Fibroblast of skin of right biceps (primary cell): ENCODE results near the gene CGNL1.

Source experiments
- DNase-seq: peaks from one replicate; pipeline ENCODE4 v3.0.0-alpha.2; 2013

Gene CGNL1

GRCh38 chr15:57554063-57554811 lies 177.9 kb downstream of the CGNL1 start:
- no peak for DNase-seq

DNA sequence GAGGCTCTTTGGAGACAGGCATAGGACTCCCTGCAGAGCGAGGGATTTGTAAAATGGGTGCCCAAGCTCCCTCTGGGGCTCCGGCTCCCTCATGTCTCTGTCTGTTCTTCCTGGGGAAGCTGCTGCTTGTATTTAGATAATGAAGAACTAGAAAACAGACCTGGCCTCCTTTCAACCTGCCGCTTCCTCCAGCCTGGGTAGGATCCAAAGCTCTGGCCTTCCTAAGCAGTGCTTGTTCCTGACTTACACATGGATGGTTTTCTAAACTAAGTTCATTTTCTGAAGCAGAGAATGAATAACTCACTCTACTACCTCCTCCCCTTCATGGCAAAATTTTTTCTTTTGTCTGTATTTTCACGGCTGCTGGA lies 178.5 kb downstream of the CGNL1 start:
- no peak for DNase-seq

GRCh38 chr15:57555270-57555669 lies 179.0 kb downstream of the CGNL1 start:
- DNase-seq, result no peak

GRCh38 chr15:57556040-57556439 lies 179.7 kb downstream of the CGNL1 start:
- DNase-seq, result no peak

DNA sequence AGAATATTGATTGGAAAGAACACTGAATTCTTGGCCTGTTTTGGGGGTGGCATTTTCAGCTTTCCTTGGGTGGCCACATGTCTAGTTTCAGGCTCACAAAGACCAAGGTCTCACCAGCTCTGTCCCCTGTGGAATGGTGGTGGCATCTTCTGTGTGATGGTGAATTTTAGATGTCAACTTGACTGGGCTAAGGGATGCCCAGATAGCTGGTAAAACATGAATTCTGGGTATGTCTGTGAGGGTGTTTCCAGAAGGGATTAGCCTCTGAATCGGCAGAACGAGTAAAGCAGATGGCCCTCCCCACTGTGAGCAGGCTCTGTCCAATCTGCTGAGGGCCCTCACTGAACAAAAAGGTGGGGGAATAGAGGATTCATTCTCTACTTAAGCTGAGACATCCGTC lies 181.0 kb downstream of the CGNL1 start:
- DNase-seq, result no peak

DNA sequence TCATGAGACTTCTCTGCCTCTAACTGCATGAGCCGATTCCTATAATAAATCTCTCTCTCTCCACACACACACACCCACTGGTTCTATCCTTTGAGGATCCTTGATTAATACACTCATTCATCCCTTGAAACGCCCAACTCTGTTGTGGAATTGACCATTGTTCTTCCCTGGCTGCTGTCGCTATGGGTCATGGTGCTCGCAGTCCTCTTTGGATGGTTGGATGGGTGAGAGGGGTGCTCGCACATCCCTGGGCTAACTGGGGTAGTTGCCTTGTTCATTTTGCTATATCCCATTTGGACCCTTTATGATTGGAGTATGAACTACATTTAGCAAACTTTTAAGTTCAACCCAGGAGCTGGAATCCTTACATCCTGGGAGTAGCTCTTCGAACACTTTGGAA lies 181.5 kb downstream of the CGNL1 start:
- no peak for DNase-seq

- DNase-seq, result peak; percentile 41
Observed at GRCh38 chr15:57559875-57560274, 183.6 kb downstream of the CGNL1 start.

DNA sequence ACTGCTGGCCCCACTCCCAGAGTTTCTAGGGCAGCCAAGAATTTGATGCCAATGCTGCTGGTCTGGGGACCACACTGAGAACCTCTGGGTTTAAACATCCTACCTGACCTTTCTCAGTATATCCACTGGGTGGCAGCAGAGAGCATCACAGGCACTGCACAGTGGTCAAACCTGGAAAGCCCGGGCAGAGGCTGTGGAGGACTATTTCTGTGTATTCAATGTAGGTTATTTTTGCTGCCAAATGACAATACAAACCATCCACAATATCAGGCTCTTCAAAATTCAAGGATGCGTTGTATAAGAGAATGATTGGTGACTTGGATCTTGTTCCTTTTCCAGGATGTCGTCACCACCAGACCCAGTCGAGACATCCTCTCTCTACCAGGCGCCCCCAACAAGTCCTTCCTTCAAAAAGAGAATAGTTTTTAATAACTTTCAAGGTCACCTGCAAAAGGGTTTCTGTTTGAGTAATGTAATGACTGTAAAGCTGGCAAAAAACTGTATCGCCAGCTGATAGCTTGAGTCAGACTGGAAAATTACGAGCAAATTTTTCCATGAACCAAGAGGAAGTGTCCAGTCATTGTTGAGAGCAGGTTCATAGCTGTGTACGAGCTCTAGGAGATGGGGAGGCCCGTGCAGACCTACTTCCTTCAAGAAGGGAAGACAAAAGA lies 184.9 kb downstream of the CGNL1 start:
- DNase-seq, result peak; percentile 59

DNA sequence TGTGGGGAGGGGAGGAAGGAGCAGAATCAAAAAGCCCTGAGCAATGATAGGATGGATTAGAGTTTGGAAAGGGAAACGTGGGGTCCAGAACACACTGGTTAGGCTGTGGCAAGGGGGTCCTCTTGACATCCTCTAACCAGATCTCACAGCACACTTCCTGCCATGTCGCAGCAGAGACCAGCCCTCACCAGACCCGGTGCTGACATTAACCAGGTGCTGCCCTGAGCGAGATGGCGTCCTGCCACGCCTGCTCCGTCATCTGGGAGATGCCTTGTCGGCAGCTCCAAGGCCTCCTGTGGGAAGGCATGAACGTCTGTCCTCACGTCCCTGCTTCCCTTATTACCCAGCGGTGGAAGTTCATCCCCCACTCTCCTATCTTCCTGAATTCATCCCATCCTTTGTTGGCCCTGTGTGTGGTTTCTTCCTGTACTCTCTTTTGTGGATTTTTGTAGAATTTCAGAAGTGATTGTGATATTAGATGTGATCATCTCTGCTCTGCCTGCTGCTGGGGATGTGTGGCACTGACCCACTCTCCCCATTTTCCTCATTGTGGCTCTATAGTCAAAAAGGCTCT lies 186.0 kb downstream of the CGNL1 start:
- DNase-seq, result no peak

DNA sequence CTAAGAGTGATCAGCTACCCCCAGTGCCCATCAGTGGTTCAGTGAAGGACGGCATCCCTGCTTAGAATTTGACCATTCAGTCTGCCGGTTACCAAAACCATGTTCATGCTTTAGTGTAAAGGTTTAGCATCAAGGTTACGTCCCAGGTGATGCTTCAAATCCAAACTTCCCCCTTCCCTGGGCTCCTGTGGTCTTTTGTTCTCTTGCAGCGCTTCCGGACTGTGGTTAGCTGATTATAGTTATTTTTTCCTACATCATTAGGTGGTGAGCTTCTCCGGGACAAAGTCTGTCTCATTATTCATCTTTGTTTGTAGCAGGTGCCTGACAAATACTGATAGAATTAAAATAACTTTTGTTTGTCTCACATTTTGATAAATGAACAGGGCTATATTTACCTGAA lies 187.1 kb downstream of the CGNL1 start:
- no peak for DNase-seq

GRCh38 chr15:57565311-57565710 lies 189.0 kb downstream of the CGNL1 start:
- no peak for DNase-seq

GRCh38 chr15:57566834-57567233 lies 190.5 kb downstream of the CGNL1 start:
- no peak for DNase-seq

GRCh38 chr15:57567891-57568290 lies 191.6 kb downstream of the CGNL1 start:
- DNase-seq, result no peak

DNA sequence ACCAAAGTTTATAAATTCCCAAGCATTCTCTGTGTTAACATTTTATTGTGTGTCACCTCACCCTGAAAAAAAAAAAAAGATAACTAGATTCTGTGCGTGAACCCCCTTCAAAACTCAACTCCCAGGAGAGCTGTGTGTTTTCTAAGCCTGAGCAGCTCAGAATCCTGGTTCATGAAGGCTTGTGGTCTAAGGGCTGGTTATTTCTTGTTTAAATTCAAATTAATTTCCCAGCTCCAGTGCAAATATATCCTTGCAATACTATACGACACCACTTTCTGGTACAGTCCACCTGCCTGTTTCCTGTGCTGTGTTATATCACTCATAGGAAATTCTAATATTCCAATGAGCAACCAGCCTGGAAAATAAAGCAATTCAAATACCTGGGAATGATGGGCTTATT lies 192.0 kb downstream of the CGNL1 start:
- DNase-seq, result no peak

- DNase-seq, result no peak
Observed at GRCh38 chr15:57570340-57570739, 194.0 kb downstream of the CGNL1 start.

- DNase-seq, result peak; percentile 70
Observed at GRCh38 chr15:57570994-57571393, 194.7 kb downstream of the CGNL1 start.

- no peak for DNase-seq
Observed at GRCh38 chr15:57571725-57572124, 195.4 kb downstream of the CGNL1 start.

- DNase-seq, result no peak
Observed at GRCh38 chr15:57572468-57572867, 196.2 kb downstream of the CGNL1 start.

GRCh38 chr15:57573151-57573550 lies 196.8 kb downstream of the CGNL1 start:
- DNase-seq, result no peak

GRCh38 chr15:57575363-57575762 lies 199.1 kb downstream of the CGNL1 start:
- DNase-seq, result no peak

GRCh38 chr15:57578288-57578900 lies 202.1 kb downstream of the CGNL1 start:
- no peak for DNase-seq

- DNase-seq, result no peak
Observed at GRCh38 chr15:57580428-57580827, 204.1 kb downstream of the CGNL1 start.

DNA sequence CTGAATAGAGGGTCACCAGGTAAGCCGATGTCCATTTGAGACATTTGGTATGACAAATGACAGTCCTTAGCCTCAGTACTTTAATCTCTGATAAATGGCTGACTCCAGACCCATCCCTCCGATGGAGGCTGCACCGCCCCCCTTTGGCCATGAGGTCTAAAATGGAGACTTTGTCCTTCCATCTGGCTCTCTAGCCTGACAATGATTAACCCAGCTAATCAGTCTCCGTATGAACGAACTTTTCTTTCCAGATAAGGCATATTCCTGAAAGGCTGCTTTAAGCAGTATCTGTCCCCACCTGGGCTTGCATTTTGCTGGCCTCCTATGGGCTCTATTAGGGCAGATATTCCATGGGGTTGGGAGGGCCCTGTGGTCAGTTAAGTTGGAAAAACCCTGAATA lies 204.6 kb downstream of the CGNL1 start:
- no peak for DNase-seq

DNA sequence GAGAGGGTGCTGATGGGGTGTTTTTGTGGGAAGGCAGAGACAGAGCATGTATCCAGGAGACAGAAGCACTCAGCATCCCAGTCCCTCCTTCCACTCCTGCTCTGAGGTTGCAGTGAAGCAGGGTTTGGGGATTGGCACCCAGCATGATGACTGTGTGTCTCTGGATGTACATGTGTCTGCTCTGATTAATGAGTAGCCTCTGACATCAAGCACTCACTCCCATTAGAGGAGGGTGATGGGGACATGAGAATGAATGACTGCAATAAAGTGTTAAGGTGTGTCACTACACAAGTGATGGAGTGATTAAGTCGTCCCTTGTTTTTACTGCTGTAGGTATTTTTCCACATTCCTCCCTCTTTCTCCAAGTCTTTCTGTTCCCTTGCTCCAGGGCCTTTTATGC lies 205.8 kb downstream of the CGNL1 start:
- no peak for DNase-seq
